ENCODE results near the gene POLE3. TPM values are rescaled to one million over a fixed set of nuclear protein-coding genes. Genes with fewer than 3 reads are reported as not detected.
A peak's percentile ranks its signal among the peaks of the same experiment; 100 is the strongest.
"Not testable (repeated sequence)": the region's sequence is repeated elsewhere in the genome, so short reads cannot be mapped to it uniquely, and the experiment has no call there.

The POLE3 gene
- polyA plus RNA-seq, 1 experiment = 45.3 TPM

DNA sequence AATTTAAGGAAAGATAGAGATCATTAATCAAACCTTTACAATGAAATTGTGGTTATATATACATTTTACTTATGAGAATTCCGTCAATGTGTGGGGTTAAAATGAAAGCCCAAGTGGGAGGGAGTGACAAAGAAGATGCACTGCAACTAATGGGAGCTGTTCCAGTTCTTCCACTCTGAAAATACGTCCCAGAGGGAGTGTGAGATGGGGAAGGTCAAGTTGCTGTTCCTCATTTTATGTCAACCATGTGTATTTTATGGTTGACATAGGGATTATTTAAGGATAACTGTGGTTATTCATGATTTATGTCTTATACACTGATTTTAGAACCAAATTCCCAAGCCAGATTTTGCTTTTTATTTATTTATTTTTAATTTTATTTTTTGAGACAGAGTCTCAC lies 38.9 kb upstream of the POLE3 start:
- Histone ChIP-seq H3K27ac (ENCODE audit: low read depth, low read length) (no peak overlapping the region), H3K9me3 (ENCODE audit: control insufficient read depth, insufficient read depth, low read length) (no peaks in the 10 kb centered on the region), H3K27me3 (ENCODE audit: control insufficient read depth, insufficient read depth, low read length) (no peaks in the 10 kb centered on the region), H3K4me3 (ENCODE audit: low read depth, low read length) (no peak overlapping the region)
- ChIA-PET POLR2A (no interaction called here), CTCF (interaction anchor here (5.8 to 7.3 kb wide), 2 partner anchors 141 to 207 kb away, joined by 137 to 237 read pairs; no protein-coding TSS in a partner anchor)
- no peak for DNase-seq (ENCODE audit: low read depth, low spot score)
- TF ChIP-seq, protein P1, sequence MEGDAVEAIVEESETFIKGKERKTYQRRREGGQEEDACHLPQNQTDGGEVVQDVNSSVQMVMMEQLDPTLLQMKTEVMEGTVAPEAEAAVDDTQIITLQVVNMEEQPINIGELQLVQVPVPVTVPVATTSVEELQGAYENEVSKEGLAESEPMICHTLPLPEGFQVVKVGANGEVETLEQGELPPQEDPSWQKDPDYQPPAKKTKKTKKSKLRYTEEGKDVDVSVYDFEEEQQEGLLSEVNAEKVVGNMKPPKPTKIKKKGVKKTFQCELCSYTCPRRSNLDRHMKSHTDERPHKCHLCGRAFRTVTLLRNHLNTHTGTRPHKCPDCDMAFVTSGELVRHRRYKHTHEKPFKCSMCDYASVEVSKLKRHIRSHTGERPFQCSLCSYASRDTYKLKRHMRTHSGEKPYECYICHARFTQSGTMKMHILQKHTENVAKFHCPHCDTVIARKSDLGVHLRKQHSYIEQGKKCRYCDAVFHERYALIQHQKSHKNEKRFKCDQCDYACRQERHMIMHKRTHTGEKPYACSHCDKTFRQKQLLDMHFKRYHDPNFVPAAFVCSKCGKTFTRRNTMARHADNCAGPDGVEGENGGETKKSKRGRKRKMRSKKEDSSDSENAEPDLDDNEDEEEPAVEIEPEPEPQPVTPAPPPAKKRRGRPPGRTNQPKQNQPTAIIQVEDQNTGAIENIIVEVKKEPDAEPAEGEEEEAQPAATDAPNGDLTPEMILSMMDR (IDR thresholded peaks at IDR 0.05; ENCODE audit: low read depth, low read length) = no peak

DNA sequence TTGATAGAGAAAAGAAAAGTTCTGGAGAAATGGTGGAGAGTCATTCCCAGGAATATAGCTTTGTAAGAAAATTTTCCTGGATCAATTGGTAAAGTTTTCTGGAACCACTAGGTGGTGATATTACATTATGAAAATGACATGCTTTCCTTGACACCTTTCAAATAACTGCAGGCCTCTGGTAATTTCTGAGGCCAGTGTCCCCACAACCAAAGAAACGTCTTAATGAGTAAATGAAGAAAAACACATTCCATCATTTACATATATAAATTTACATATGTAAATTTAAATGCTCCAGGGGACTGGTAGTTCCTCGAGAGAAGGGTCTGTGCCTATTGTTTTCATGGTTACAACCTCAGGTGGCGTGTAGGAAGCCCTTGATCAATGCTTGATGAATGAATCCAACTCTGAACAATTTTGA lies 35.9 kb upstream of the POLE3 start:
- no peaks in the 10 kb centered on the region for H3K9me3 ChIP-seq (ENCODE audit: control insufficient read depth, insufficient read depth, low read length)
- no peak for DNase-seq (ENCODE audit: low read depth, low spot score)
- TF ChIP-seq, protein P1 (IDR thresholded peaks at IDR 0.05; ENCODE audit: low read depth, low read length) = peak; percentile 57
- H3K4me3 ChIP-seq (ENCODE audit: low read depth, low read length) = no peak overlapping the region
- ChIA-PET POLR2A (interaction anchor here (0.6 to 0.8 kb wide), 2 partner anchors 132 to 145 kb away, joined by 3 to 4 read pairs; no protein-coding TSS in a partner anchor), CTCF (interaction anchor here (0.6 to 7.3 kb wide), 33 partner anchors 9 to 220 kb away, joined by 3 to 237 read pairs (median 4); partner anchors contain the start of gene ALAD)
- no peaks in the 10 kb centered on the region for H3K27me3 ChIP-seq (ENCODE audit: control insufficient read depth, insufficient read depth, low read length)
- no peak overlapping the region for H3K27ac ChIP-seq (ENCODE audit: low read depth, low read length)

DNA sequence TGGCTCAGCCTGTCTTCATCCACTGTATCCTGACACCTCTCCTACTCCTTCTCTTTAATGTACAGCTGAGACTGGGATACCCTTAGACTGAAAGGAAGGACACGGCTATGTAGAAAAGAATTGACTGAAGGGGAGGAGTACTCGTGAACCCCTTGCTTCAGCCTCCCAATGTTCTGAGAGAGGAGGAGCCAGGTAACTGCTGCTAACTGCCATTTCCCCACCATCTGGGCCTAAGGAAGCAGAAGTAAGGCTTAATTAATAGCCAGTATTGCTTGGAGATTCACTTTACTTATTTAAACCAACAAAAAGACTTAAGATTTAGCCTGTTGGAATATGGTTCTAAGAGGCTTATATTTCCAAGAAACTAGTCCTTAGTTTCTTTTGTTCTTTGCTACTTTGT lies 34.3 kb upstream of the POLE3 start:
- Histone ChIP-seq H3K27me3 (ENCODE audit: control insufficient read depth, insufficient read depth, low read length) (no peaks in the 10 kb centered on the region), H3K27ac (ENCODE audit: low read depth, low read length) (no peak overlapping the region), H3K4me3 (ENCODE audit: low read depth, low read length) (no peak overlapping the region), H3K9me3 (ENCODE audit: control insufficient read depth, insufficient read depth, low read length) (no peaks in the 10 kb centered on the region)
- no peak for DNase-seq (ENCODE audit: low read depth, low spot score)
- CTCF ChIA-PET = interaction anchor here (0.6 to 7.3 kb wide), 4 partner anchors 134 to 211 kb away, joined by 3 to 237 read pairs (median 78); no protein-coding TSS in a partner anchor
- TF ChIP-seq, protein P1 (IDR thresholded peaks at IDR 0.05; ENCODE audit: low read depth, low read length) = no peak
- POLR2A ChIA-PET = no interaction called here

DNA sequence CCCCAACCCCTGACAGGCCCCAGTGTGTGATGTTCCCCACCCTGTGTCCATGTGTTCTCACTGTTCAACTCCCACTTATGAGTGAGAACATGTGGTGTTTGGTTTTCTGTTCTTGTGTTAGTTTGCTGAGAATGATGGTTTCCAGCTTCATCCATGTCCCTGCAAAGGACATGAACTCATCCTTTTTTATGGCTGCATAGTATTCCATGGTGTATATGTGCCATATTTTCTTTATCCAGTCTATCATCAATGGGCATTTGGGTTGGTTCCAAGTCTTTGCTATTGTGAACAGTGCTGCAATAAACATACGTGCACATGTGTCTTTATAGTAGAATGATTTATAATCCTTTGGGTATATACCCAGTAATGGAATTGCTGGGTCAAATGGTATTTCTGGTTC lies 27.2 kb upstream of the POLE3 start:
- DNase-seq (ENCODE audit: low read depth, low spot score); H3K27ac ChIP-seq (ENCODE audit: low read depth, low read length); POLR2A ChIA-PET; H3K27me3 ChIP-seq (ENCODE audit: control insufficient read depth, insufficient read depth, low read length); H3K4me3 ChIP-seq (ENCODE audit: low read depth, low read length); H3K9me3 ChIP-seq (ENCODE audit: control insufficient read depth, insufficient read depth, low read length): not testable (repeated sequence)
- CTCF ChIA-PET = interaction anchor here (0.8 kb wide), 1 partner anchor 220 kb away, joined by 4 read pairs; no protein-coding TSS in a partner anchor

DNA sequence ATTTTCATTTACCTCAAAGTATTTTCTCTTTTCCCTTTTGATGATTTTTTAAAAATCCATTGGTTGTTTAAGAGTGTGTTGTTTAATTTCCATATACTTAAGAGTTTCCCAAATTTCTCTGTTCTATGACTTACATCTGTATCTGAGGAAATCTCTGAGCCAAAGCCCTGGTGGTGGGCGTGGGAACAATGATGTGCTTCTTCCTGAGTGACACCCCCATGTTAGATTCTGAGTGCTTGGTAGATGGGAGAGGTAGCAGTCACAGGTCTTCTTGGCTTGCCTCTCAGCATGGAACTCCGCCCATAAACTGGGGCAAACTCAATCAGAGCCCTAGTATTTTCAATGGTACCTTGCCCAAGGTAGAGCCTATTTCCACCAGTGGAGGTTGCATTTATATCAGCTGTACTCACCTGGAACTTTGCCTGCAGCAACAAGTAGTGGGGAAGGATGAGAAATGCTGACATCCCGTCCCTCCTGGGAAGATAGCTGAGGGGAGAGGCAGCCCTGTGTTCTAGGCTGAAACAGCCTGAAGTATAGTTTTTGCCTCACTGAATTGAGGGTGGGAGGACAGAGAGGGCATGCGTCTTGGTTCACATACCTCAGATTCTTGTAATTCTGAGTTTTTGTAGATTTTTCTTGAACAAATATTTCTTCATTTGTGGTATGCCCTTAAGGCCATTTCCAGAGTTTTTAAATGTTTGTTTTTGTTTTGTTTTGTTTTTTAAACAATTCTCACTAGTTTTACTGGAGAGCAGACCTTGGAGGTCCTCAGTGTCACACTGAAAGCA lies 26.4 kb upstream of the POLE3 start:
- ChIA-PET POLR2A (no interaction called here), CTCF (interaction anchor here (0.8 to 1.1 kb wide), 2 partner anchors 157 to 219 kb away, joined by 3 read pairs; no protein-coding TSS in a partner anchor)
- no peaks in the 10 kb centered on the region for H3K9me3 ChIP-seq (ENCODE audit: control insufficient read depth, insufficient read depth, low read length)
- H3K27ac ChIP-seq (ENCODE audit: low read depth, low read length) = no peak overlapping the region
- peaks cover 8% of the 10 kb centered on the region for H3K27me3 ChIP-seq (ENCODE audit: control insufficient read depth, insufficient read depth, low read length)
- TF ChIP-seq, protein P1 (IDR thresholded peaks at IDR 0.05; ENCODE audit: low read depth, low read length) = no peak
- DNase-seq (ENCODE audit: low read depth, low spot score) = no peak
- no peak overlapping the region for H3K4me3 ChIP-seq (ENCODE audit: low read depth, low read length)

All from AG04450 (cell line).